GM13977 (cell line): ENCODE results near the gene GMDS.

Experiments used
- DNase-seq: peaks from one replicate; pipeline ENCODE4 v3.0.0; 2012; ENCODE audit warnings: low spot score
- in situ Hi-C: fragments of 300-500 bp; cut with MboI; formaldehyde crosslinking; loops from one replicate; pipeline ENCODE4 v1.12.0; 2022; ENCODE audit warnings: low sequenced_read_pairs, low pct_unique_long_range_greater_than_20kb, mixed read lengths, inconsistent platforms; ENCODE audit not compliant: unreplicated experiment
- TF ChIP-seq, protein P1 (sequence below): IDR thresholded peaks from 2 replicates; pipeline ENCODE4 v1.5.1; 2012; ENCODE audit warnings: mild to moderate bottlenecking, control low read depth; ENCODE audit not compliant: insufficient read depth; ENCODE audit errors: extremely low read depth, missing control alignments

The GMDS gene

DNA sequence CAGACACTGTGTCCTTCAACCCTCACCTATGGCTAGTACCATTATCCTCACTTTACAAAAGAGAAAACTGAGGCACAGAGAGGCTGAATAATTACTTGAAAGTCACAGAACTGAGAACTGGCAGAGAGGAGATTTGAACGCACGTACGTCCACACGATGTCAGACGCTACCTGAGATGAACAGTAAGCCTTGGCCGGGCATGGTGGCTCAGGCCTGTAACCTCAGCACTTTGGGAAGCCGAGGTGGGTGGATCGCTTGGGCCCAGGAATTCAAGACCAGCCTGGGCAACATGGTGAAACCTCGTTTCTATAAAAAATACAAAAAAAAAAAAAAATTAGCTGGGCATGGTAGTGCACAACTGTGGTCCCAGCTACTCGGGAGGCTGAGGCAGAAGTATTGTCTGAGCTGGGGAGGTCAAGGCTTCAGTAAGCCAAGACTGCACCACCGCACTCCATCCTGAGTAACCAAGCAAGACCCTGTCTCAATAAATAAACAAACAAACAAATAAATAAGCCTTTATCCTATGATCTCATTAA, 20.5 kb downstream of the GMDS start:
- in situ Hi-C loops: no loop called here

DNA sequence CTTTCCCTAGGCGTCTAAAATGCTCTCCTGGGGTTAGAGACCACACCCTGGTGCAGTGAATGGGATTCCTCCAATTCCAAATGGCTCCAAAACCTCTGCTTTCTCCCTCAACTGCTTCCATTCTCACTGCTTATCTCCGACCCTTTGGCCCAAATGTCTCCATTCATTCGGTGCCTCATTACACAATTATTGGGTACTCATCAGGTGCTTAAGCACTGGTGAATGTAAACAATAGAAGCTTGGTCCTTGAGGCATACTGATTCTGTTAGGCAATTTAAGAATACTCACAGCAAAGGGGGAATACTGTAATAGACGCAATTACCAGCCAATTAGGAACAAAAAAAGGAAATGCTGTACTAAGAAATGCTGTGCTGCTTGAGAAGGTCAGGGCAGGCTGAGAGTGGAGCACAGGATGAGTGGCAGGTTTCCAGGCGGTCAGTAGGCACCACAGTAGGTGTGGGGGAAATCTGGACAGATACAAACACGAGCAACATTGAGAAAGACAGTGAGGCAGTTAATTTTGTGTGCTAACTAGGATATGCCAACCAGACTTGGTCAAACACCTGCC, 23.0 kb downstream of the GMDS start:
- no peak for DNase-seq
- TF ChIP-seq, protein P1, sequence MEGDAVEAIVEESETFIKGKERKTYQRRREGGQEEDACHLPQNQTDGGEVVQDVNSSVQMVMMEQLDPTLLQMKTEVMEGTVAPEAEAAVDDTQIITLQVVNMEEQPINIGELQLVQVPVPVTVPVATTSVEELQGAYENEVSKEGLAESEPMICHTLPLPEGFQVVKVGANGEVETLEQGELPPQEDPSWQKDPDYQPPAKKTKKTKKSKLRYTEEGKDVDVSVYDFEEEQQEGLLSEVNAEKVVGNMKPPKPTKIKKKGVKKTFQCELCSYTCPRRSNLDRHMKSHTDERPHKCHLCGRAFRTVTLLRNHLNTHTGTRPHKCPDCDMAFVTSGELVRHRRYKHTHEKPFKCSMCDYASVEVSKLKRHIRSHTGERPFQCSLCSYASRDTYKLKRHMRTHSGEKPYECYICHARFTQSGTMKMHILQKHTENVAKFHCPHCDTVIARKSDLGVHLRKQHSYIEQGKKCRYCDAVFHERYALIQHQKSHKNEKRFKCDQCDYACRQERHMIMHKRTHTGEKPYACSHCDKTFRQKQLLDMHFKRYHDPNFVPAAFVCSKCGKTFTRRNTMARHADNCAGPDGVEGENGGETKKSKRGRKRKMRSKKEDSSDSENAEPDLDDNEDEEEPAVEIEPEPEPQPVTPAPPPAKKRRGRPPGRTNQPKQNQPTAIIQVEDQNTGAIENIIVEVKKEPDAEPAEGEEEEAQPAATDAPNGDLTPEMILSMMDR: no peak
- in situ Hi-C loops: no loop called here

More for the DNA sequence above, 20.5 kb downstream of the GMDS start:
- TF ChIP-seq, protein P1: no peak
- DNase-seq: no peak

DNA sequence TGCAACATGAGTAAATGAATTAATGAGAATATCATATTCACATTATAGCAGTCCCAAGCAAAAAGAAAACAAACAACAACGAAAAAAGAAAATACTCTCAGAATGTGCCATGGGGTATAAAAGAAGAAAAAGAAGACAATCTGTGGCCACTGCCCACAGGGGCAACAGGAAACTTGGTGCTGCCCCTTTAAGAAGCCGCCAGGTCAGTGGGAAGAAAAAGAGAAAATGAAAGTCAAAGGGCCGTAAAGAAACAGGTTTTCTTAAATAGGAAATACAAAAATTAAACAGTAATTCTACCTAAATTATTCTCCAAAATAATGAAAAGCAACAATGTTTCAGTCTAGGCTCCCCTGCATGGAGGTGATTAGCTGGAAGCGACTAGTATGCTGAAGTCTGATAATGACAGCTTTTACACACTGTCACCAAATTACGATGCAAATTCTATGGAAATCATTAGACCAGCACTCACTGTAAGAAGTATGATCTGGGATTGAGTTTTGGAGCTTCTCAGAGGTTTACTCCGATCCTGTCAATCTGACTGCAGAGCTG, 23.6 kb downstream of the GMDS start:
- TF ChIP-seq, protein P1: no peak
- DNase-seq: peak; percentile 64
- in situ Hi-C loops: no loop called here

DNA sequence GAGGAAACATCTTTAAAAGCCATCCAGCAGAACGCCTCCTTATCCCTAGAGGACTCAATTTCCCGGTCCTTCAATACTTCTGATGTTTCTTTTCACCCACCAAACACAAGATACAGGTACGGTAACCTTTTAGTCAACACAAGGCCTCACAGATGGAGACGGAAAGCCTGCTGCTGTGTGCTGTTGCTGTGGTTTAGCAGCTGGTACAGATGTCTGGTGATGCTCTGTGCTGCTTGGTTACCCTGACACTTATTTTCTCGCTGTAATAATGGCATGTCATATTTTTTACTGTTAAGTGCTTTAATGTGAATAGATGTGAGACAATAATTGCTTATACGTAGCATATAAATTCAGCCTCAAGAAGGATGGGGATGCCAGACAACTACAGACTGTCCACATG, 25.3 kb downstream of the GMDS start:
- DNase-seq: no peak
- in situ Hi-C loops: no loop called here
- TF ChIP-seq, protein P1: no peak

DNA sequence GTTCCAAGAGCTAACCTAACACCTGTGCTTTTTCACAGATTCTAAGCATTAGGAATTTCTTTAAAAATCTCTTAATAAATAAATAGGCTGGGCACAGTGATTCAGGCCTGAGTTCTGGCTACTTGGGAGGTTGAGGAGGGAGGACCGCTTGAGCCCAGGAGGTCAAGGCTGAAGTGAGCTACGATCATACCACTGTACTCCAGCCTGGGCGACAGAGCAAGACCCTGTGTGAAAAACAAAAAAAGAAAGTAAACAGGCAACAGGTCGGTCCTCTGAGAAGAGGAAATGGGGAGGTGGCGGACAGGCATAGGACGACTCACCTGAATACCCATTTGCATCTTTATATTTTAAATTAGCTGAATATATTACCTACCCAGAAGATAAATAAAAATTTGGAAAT, 26.5 kb downstream of the GMDS start:
- in situ Hi-C loops: loop anchor here (10.0 kb wide), 1 partner anchor 136 kb away; no protein-coding TSS in a partner anchor
- TF ChIP-seq, protein P1: no peak
- DNase-seq: no peak

DNA sequence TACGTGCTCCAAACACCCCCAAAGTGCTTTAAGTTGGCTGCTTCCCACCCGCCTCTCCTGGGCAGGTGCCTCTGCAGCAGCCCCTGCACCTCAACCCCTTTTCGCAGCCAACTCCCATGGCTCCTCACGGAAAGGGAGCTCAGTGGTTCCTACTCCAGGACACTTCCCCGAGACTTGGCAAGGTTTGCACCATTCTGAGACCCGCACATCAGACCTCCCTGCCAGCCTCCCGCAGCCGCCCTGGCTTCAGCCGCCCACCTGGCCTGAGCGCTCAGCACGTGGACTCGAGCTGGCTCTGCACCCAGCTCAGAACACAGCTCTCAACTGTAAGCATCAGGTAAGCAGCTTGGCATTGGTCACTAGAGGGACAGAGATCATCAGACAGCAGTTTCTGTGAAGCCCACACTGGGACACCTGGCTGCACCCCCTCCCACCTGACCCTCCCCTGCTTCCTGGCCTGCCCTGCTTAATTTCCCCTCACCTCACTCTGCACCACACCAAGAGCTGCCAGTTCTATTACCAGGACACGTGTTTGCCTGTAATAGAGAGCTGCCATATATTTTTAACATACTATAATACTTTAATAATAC, 28.5 kb downstream of the GMDS start:
- TF ChIP-seq, protein P1: no peak
- in situ Hi-C loops: loop anchor here (10.0 kb wide), 1 partner anchor 138 kb away; no protein-coding TSS in a partner anchor
- no peak for DNase-seq
